NCI-H1694 treated with DMSO at 0.1 percent for 48 hours (cell line): Measurements from ENCODE around the gene MEMO1.

Source experiments
- DNase-seq: peaks from one replicate; lab custom pipeline; 2025; lab: John Stamatoyannopoulos, UW

Gene MEMO1

GRCh38 chr2:31823558-31823957, 187.2 kb downstream of the MEMO1 start:
- DNase-seq: no peak

- DNase-seq: no peak
Measured at GRCh38 chr2:31822587-31822986, 188.2 kb downstream of the MEMO1 start.
